Transverse colon (tissue), 4 donors: Measurements from ENCODE around the gene GPR31. TPM values are rescaled to one million over a fixed set of nuclear protein-coding genes. Genes with fewer than 3 reads are reported as not detected.

ENCODE experiments used
- DNase-seq: peaks from one replicate; pipeline ENCODE4 v3.0.0-alpha.2; 2019
- H3K27ac ChIP-seq, 4 donors: fragments of 200-600 bp; sonication (generic); 2 replicates each; pipeline ENCODE4 v1.5.1; 2016 to 2018; ENCODE audit warnings: inconsistent platforms in 4 of 4
- H3K27me3 ChIP-seq: fragments of 200-600 bp; sonication (generic); 2 replicates; pipeline ENCODE4 v1.5.1; 2017; ENCODE audit warnings: inconsistent platforms
- H3K36me3 ChIP-seq, 4 donors: fragments of 200-600 bp; sonication (generic); 2 replicates each; pipeline ENCODE4 v1.5.1; 2017 to 2019; ENCODE audit warnings: inconsistent platforms in 4 of 4
- H3K4me1 ChIP-seq, 4 donors: fragments of 200-600 bp; sonication (generic); 2 replicates each; pipeline ENCODE4 v1.5.1; 2017 to 2020; ENCODE audit warnings: inconsistent platforms in 4 of 4
- H3K4me3 ChIP-seq, 4 donors: fragments of 200-600 bp; sonication (generic); 1 replicate in 1 of 4; 2 replicates in 3 of 4; pipeline versions ENCODE4 v1.5.1 to v1.6.1; 2017 to 2019; ENCODE audit warnings: inconsistent platforms in 4 of 4
- H3K9me3 ChIP-seq, 2 donors: fragments of 200-600 bp; sonication (generic); 2 replicates each; pipeline ENCODE4 v1.5.1; 2017 to 2019; ENCODE audit warnings: inconsistent platforms in 2 of 2
- CTCF ChIP-seq, 5 experiments: fragments of 200-600 bp in 3 of 5; fragments of 450-650 bp in 2 of 5; sonication (generic) in 3 of 5; IDR thresholded peaks; 1 replicate in 2 of 5; 2 replicates in 3 of 5; pipeline ENCODE4 v1.5.1; 2016 to 2017; ENCODE audit warnings: antibody characterized with exemption in 5 of 5, inconsistent platforms in 3 of 5, mild to moderate bottlenecking in 2 of 5, moderate library complexity in 1 of 5
- EP300 ChIP-seq: sonication (generic); formaldehyde crosslinking; IDR thresholded peaks from one replicate; pipeline ENCODE4 v1.6.1; 2017; ENCODE audit warnings: antibody characterized with exemption, low read depth
- POLR2A ChIP-seq: fragments of 450-650 bp; IDR thresholded peaks from one replicate; pipeline ENCODE4 v1.6.1; 2016; ENCODE audit warnings: antibody characterized with exemption, mild to moderate bottlenecking, moderate library complexity
- POLR2AphosphoS5 ChIP-seq, 3 donors: sonication (generic); formaldehyde crosslinking; IDR thresholded peaks; one replicate each; pipeline ENCODE4 v1.6.1; 2016; ENCODE audit warnings: antibody characterized with exemption in 3 of 3
- WGBS, 2 donors: methylation state at CpG; one replicate each; pipeline ENCODE4 v1.1.5; 2018; ENCODE audit warnings: low coverage in 1 of 2; 5-methylcytosine and 5-hydroxymethylcytosine counted together
- in situ Hi-C, 4 donors: fragments of 200-750 bp; cut with MboI; loops; one replicate each; pipeline versions ENCODE4 v1.15.0 to v1.15.1; 2017; ENCODE audit warnings: low sequenced_read_pairs in 3 of 4, low pct_ligation_motif_present in 1 of 4, low pct_unique_long_range_greater_than_20kb in 1 of 4
- intact Hi-C: fragments of 100-400 bp; cut with DNase I; formaldehyde crosslinking; loops from one replicate; pipeline ENCODE4 v1.15.1; 2023; ENCODE audit warnings: low total_unique reads
- total RNA-seq, 4 donors: library from RNA; depleted of rRNA; stranded (reverse); fragments of >200 nt; gene quantifications; one replicate each; pipeline ENCODE4 v1.1.0, GENCODE V29; 2016

GPR31 gene
- total RNA-seq, 4 donors from 2014 or later = not detected

DNA sequence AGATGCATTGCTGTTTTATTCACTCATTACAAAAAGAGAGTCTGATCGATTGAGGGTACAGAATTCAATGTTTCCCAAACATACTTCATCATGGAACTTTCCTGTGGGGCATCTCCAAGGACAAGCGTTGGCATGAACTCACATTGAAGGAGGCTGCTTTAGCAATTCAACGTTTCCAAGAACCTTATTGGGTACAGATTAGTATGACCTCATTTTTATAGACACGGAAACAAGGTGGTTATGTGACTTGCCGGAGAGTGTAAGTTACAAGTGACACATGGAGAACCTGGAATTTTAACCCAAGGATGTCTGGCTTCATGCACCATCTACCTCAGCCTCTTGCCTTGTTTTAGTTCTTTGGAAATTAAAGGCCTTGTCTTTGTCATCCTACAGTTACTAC, 8.8 kb downstream of the GPR31 start:
- in situ Hi-C loops = loop anchor here (10.0 to 25.0 kb wide), 4 partner anchors 137 to 387 kb away; no protein-coding TSS in a partner anchor
- no peaks in the 10 kb centered on the region for H3K36me3 ChIP-seq
- H3K4me3 ChIP-seq = no peak overlapping the region
- DNase-seq = no peak
- no peaks in the 10 kb centered on the region for H3K9me3 ChIP-seq
- no peaks in the 10 kb centered on the region for H3K4me1 ChIP-seq
- intact Hi-C loops = loop anchor here (10.0 kb wide), 1 partner anchor 374 kb away; no protein-coding TSS in a partner anchor
- H3K27ac ChIP-seq = no peak overlapping the region
- TF ChIP-seq CTCF (IDR thresholded peaks at IDR 0.05) (no peak), EP300 (no peak), POLR2AphosphoS5 (IDR thresholded peaks at IDR 0.05) (no peak), POLR2A (no peak)
- WGBS, 2 donors = 70 to 80% methylated on average over 1 to 5 of the region's 5 CpGs
- no peaks in the 10 kb centered on the region for H3K27me3 ChIP-seq

- Histone ChIP-seq H3K36me3 (no peaks in the 10 kb centered on the region), H3K4me1 (no peaks in the 10 kb centered on the region), H3K27me3 (no peaks in the 10 kb centered on the region), H3K27ac (no peak overlapping the region), H3K9me3 (no peaks in the 10 kb centered on the region), H3K4me3 (no peak overlapping the region)
- no peak for DNase-seq
- TF ChIP-seq CTCF (IDR thresholded peaks at IDR 0.05) (no peak), POLR2AphosphoS5 (IDR thresholded peaks at IDR 0.05) (no peak), POLR2A (no peak), EP300 (no peak)
- in situ Hi-C loops = loop anchor here (10.0 to 25.0 kb wide), 4 partner anchors 136 to 386 kb away; no protein-coding TSS in a partner anchor
- intact Hi-C loops = loop anchor here (10.0 kb wide), 1 partner anchor 373 kb away; no protein-coding TSS in a partner anchor
These were observed 9.8 kb downstream of the GPR31 start for GRCh38 chr6:167148021-167148420.

DNA sequence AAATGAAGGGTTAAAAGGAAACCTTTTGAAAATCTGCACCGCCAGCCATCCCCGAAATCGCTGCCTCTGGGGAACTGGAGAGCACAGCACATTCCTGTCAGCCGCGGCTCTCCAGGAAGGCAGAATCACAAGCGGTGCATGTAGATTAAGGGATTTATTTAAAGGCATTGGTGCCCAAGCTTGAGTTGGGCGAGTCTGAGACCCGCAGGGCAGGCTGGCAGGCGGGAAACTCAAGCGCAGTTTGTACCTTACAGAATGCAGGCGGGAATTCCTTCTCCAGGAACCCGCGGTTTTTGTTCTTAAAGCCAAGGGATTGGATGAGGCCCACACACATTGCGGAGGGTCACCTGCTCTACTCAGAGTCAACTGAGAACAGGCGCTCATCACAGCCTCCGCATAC, 10.8 kb downstream of the GPR31 start:
- in situ Hi-C loops (loop anchor here (10.0 to 25.0 kb wide), 4 partner anchors 135 to 385 kb away; no protein-coding TSS in a partner anchor), intact Hi-C loops (loop anchor here (10.0 kb wide), 1 partner anchor 372 kb away; no protein-coding TSS in a partner anchor)
- H3K36me3 ChIP-seq = no peaks in the 10 kb centered on the region
- WGBS, 2 donors = 66 to 82% methylated on average over 8 to 14 of the region's 16 CpGs
- H3K27me3 ChIP-seq = no peaks in the 10 kb centered on the region
- H3K4me3 ChIP-seq = no peak overlapping the region
- no peak overlapping the region for H3K27ac ChIP-seq
- H3K4me1 ChIP-seq = no peaks in the 10 kb centered on the region
- TF ChIP-seq POLR2AphosphoS5 (IDR thresholded peaks at IDR 0.05) (no peak), EP300 (no peak)
- no peaks in the 10 kb centered on the region for H3K9me3 ChIP-seq
- DNase-seq = no peak

DNA sequence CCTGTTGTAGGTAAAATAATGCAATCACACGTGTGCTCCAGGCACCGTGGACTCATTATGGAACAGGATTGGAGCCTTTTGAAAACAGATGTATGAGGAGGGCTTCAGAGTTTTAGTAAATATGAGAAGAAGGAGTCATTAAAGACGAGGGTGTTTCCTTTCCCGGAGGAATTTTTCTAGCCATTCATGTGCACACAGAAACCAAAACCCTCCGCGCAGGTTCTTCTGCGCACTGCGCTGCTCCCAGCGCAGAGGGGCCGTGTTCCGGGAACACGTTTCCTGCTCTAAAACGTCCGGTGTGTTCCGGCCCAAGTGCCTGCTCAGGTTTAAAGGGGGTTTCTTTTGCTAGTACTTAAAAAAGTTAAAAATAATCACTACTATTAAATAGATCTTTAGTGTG, 11.6 kb downstream of the GPR31 start:
- no peak for DNase-seq
- in situ Hi-C loops (loop anchor here (10.0 to 25.0 kb wide), 4 partner anchors 134 to 384 kb away; no protein-coding TSS in a partner anchor), intact Hi-C loops (loop anchor here (10.0 kb wide), 1 partner anchor 371 kb away; no protein-coding TSS in a partner anchor)
- Histone ChIP-seq H3K27ac (no peak overlapping the region), H3K4me1 (peaks cover 0 to 1% (median 0%) of the 10 kb centered on the region in 4 donors), H3K9me3 (no peaks in the 10 kb centered on the region), H3K36me3 (no peaks in the 10 kb centered on the region), H3K27me3 (no peaks in the 10 kb centered on the region), H3K4me3 (no peak overlapping the region)
- WGBS, 2 donors = 74 to 83% methylated on average over 15 of the region's 15 CpGs
- no peak for TF ChIP-seq CTCF (IDR thresholded peaks at IDR 0.05)
- no peak for TF ChIP-seq EP300
- no peak for TF ChIP-seq POLR2AphosphoS5 (IDR thresholded peaks at IDR 0.05)
